ENCODE results near the gene DSTN.

DSTN gene

DNA sequence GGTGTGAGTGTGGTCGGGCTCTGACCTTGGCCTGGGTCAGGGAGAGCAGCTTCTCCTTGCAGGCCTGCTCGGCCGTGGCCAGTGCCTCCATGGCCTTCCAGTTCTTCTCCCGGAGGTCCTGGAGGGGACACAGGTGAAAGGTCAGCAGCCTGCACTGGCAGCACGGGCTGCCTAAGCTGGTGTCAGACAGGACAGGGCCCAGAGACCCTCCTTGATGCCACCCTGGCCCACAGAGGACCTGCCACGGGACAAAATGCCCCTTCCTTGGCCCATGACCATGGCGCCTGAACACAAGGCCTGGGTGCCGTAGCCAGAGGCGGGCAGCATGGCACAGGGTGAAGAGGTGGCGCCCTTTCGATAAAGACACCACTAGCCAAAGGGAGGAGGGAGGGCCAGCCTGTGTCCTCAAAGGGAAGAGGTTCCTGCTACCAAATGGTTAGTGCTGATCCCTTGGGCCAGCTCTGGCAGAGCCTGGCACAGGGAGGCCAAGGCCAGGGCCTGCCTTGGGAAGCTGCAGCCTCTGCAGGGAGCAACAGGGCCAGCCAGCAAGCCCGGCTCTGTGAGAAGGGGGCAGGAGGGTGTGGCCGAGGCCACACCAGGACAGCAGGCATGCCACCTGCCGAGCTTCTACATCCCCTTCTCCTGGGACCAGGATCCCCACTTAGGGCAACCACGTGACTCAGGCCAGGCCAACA is 54.8 kb downstream of the DSTN start:
- DNase-seq (ENCODE audit: low read depth): no peak

DNA sequence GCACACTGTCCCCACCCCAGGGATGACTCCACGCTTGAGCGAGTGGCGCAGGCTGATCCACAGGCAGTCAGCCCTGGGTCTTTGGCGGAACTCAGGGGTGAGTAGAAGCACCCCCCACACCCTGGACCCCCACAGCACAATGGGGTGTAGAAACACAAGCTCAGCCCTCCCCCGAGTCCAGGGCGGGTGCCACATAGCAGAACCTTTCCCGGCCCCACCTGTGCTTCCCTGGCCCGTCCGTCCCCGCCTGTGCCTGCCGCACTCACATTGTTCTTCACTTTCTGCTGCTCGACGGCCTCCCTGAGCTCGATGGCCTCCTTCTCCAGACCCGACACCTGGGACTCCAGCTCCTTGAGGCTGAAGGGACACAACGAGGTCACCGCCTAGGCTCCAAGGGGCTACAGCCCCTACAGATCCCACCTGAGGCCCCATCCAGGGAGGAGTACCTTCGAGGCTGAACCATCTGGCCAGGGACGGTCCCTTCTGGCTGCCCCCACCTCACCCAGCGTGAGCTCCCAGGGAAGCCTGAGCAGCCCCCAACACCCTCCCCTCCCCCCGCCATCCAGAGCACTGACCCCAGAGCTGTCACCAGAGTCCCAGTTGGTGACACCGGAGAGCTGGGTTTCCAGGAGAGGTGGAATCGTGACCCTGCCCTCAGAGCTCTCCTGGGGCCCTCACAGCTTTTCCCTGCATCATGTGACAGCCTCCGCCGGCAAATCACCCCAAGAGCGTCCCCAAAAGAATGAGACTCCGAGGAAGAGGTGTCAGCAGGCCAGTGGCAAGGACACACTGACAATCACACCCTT is 55.6 kb downstream of the DSTN start:
- DNase-seq (ENCODE audit: low read depth): no peak

DNA sequence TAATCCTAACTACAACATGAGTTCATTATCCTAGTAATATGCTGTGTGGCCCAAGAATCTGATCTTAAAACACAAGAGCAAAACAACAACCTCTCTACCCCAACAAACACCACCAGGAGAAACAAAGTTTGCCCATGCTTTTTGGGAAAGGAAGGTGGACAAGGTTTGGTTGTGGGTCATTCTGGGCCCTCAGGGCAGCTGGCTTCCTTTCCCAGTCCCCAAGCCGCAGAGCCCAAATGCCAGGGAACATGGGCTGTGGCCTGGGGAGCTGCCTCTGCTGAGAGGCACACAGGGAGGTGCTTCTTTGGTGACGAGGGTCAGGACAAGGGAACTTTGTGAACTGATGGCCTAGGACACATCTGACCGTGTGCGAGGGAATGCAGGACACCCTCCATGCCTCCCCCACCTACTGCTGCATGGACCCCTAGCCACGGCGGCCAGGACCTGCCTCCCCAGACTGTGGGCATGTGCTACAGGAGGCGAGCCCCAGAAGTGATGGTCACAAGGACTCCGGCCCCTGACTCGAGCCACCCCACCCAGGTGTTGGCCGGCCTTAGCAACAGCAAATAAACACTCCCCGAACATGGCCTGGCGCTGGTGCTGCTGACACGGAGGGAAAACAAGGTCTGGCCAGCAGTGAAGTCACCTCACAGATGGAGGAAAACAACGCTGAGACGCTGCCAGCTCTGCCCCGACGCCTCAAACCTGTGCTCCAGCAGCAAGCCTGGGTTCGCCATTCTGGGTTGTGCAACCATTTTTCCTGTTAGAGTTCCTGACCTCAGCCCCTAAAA is 56.5 kb downstream of the DSTN start:
- DNase-seq (ENCODE audit: low read depth): no peak

DNA sequence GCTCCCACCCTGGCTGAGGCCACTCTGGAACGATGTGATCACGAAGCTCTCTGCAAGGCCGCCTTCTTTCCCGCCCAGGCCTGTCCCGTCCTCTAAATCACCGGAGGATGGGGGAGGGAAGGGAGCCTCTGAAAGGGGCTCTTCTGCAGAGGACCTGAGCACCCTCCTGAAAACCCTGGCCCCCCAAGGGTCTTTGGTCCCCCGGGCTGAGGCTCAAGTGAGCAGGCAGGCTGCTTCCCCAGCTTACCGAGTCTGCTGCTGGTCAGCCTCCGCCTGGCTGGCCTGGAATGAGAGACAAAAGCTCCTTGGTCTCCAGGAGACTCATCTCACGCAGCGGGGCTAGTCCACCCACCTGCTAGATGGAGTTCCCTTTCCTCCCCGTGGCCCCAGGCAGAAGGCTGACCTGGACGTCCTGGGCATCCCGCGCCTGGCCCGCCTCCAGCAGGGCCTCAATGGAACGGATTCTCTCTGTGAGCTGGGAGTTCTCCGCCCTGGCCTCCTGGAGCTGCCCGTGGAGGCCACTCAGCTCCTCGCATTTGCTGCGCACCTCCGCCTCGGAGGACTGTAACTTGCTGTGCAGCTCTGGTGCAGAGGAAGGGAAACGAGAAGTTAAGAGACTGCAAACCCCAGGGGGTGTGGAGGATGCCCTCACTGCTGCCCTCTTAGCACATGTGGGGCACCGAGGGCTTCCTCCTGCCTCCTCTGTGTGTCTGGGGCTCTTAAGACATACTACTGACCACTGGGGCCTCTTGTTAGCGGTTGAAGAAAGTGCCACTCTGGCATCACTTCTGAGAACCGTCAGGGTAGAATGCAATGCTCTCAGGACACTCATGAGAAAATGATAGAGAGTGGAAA is 57.5 kb downstream of the DSTN start:
- DNase-seq (ENCODE audit: low read depth): no peak

DNA sequence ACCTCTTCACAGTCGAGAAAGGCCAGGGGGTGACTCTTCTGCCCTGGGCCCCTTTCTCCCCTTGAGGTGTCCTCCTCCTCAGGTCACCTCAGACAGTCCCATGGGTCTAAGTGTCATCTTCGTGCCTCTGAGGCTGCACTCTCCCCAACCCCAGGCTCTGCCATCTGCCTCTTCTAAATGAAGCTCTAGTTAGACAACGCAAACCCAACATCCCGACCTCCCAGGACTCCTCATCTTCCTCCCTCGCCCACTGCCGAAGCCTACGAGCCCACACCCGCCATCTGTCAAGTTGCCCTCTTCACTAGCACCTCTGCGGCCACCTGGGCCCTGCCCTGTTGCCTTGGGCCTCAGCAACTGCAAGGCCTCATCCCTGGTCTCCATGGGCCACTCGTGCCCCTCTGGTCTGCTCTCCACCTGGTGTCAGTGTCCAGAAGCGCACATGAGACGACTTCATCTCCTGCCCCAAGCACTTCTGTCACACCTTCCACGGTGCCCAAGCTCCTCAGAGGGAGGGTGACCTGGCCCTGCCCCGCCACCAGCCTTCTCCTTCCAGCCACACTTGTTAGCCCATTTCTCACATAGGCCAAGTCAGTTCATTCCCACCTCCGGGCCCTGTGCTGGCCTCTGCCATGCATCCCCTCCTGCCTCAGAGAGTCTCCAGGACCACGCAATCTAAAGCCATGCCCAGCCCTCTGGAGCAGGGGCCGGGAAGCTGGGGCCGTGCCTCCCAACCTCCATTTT is 58.4 kb downstream of the DSTN start:
- DNase-seq (ENCODE audit: low read depth): no peak

DNA sequence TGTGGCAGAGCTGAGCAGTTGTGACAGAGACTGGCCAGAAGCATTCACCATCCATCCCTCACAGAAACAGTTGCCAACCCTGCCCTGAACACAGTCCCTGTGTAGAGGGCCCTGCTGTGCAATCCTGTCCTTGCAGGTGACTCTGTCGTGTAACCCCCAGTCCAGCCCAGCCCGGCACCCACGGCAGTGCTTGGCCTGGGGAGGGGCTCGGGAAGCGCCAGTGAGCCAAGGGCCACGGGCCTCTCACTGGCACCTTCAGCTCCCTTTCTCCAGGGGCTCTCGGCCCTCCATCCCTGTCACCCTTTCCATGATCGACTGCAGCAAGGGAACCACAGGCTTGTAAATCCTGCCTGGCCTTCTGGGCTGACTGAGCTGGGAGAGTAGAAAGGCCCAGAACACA is 59.1 kb downstream of the DSTN start:
- no peak for DNase-seq (ENCODE audit: low read depth)

DNA sequence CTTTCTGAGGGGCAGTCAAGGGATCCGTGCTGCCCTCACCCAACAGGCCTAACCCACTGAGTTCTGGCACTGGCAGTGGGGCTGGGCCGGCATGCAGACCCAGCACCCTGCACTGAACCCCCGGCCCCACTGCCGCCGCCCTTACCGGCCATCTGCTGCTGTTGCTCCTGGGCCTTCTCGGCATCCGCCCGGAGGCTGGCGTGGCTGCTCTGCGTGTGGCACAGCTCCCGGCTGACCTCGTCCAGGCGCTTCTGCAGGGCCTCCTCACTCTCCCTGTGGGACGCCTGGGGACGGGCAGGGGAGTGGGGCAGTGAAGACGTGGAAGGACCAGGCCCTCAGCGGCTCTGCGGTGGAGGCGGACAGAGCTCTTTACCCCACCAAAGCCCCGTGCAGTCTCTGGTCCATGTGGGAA is 59.8 kb downstream of the DSTN start:
- no peak for DNase-seq (ENCODE audit: low read depth)

DNA sequence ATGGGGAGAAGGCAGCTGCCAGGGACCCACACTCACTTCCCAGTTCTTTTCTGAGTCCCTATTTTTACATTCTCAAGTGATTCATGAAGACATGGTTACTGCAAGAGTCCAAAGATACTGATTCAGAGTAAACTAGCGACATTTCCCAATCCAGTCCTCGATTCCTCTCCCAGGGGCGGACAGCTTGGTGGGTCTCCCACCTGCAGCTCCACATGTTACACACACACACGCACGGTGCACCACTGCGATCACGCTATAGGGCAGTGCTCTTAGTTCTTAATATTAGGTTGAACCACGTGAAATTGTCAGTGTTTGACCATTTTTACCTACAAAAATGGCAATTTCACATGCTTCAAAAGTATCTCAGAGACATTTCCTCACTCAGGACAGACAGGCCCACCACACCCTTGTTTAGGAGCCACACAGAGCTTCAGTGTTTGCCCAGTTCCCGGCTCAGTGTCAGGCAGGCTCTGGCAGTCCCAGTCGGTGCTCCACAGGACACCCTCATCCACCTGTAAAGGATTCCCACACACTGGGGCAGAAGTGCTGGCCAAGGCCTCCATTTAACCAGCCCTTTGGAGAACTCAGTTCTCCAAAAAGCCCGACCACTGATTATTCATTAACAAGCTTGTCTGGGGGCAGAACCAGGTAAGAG is 60.4 kb downstream of the DSTN start:
- DNase-seq (ENCODE audit: low read depth): no peak

DNA sequence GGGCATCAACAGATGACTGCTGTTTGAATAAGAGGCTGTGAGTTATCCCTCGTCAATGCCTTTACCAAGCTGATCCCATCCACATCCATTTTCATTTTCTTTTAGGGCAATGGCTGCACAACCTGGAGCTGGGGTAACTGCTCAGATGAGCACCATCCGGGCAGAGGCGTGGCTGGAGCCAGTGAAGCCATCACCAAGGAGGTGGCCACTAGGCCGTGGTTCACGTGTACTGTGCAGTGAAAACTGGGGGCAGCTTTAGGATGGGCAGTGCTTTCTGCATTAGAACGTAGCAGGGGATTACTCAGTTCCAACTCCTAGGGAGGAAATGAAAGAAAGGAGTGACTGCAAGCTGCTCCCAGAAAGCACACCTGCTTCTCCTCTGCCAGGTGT is 60.9 kb downstream of the DSTN start:
- DNase-seq (ENCODE audit: low read depth): no peak

DNA sequence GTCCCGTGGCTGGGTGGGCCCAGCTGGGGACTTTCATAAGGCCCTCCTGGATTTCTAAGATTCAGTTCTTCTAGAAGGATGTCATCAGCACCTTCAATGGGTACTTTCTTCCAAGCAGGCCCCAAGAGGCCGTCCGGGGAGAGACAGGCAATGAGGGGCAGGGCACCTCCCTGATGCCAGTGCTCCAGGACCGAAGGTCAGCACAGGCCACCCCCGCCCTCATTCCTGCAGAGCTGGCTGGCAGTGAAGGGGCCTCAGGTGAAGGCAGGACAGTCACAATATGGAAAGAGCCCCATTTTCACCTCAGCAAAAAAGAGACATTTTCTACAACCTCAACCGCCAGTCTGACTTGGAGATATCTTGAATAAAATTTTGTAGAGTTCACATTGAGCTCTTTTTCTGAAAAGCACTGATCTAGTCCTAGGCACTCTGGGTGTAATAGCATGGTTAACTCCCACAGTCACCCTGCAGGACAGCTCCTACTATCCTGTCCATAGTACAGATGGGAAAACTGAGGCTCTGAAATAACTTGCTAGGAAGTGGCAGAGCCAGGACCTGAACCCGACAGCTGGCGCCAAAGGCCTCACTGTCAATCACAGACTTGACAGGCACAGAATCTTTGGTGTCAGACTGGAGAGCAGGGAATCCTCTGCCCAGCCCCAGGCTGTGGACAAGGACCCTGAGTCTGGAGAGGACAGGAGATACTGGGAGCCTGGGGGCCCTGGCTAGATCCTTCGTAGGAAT is 61.9 kb downstream of the DSTN start:
- no peak for DNase-seq (ENCODE audit: low read depth)

DNA sequence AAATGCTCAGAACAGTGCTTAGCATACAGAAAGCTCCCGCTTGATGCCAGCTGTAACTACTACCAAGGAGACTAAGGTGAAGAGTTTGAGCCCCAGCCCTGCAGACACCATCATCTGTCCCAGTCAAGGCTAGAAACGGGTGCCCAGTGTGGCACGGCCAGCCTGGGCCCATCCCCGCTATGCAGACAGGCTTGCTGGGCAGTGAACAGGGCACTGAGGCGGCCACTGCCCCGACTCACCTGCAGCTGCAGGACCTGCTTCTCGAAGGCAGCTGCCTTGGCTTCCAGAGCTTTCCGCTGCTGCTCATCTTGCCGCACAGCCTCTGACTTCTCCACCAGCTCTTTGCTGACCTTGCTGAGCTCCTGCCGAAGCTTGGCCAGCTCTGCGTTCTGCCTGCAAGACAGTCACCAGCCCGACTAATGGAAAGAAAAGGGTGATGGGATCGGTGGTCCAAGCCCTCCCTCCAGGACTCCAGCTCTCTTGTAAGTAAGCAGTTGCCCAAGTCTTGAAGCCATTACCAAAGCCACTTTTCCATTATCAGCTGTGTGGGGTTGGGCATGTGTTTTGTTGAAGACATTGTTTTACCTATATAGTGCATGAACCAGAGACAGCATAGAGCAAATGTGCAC is 63.5 kb downstream of the DSTN start:
- DNase-seq (ENCODE audit: low read depth): no peak

DNA sequence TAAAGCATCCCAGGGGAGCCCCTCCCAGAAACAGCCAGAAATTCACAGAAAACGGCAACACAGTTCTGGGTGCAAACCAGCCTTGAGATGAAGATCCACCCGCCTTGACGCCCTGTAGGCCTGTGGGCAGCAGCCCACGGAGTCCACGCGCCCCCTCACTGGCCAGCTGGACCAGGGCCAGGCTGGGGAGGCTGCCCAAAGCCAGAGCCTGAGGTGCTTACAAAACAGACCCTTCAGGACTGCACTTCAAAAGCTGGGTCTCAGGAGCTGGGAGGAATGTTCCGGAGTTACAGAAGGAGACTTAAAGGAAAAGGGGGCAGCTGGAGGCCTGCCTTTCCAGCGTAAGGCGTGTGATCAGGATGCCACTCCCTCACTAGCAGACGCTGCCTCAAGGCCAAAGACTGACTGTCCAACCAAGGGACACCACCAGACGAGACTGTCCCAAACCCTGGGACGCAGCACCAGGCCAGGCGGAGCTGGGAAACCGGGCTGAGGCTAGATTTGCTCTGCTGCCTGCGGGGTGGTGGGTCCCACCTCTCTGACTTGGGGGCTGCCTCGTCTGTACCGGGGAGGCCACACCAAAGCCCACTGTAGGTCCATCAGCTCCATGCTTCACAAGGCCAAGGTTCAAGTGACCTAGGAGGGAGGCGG is 64.1 kb downstream of the DSTN start:
- DNase-seq (ENCODE audit: low read depth): no peak

DNA sequence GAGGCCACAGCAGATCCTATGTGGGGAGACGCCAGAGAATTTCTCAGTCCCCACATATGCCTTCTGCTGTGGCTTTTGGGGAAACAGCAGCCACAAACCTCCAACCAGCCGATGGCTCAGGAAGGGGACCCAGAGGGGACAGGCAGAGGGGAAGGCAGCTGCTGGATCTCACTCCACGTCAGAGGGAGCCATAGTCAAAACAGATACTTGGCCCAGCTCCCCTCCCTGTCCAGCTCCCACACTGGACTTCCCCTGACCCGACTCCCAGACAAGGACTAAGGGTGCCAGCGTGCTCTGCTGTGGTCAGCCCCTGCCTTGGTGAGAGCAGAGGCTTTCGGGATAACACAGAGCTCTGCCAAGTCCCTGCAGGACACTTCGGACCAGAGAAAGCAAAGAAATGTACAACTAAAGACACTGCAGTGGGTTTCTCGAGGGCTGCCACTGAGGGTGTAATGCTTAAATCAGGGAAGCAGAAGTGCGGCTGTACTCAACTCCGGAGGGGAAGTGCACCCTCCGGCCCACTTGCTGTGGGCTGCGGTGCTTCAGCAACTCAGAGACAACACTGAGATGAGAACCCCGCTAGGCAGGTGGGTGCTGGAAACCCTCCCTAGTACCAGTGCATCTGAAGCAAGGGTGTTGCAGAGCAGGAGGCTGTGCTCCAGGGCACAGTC is 64.9 kb downstream of the DSTN start:
- no peak for DNase-seq (ENCODE audit: low read depth)

DNA sequence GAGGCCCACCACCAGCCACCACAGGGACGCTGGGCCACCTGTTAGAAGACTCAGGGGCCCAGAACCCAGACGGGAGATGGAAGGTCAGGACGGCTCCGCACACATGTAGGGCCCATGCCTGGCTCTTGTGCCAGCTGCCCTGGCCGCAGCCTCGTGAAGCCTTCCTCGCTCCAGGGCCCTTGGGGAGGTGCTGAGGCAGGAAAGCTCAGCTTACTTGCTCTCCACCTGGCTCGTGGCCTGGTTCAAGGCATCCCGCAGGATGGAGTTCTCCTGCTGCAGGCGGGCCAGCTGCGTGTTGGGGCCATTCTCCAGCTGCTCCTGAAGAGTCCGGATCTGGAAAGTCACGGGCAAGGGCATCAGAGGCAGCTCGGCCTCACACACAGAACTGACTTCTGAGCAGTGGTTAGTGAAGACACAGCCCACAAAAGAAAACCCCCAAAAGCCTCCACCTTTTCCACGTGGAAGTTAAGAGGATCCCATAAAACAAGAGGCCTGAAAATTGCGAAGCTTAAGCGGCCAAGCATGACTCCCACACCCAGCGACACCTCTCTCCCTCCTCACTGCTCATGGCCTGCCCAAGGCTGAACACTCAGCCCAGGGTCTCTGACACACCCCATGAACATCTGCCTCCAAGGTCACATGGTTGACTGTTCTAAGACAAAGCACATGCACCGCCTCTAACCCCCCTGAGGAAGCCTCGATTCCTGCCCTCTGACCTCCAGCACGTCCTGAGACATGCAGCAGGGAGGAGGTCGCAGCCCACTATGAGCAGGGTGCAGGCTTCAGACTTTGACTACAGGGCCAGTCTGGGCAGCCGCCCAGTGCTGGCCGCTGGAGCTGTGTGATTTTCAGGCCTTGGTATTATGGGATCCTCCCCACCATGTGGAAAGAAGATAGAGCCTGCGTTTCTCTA is 65.7 kb downstream of the DSTN start:
- DNase-seq (ENCODE audit: low read depth): no peak

DNA sequence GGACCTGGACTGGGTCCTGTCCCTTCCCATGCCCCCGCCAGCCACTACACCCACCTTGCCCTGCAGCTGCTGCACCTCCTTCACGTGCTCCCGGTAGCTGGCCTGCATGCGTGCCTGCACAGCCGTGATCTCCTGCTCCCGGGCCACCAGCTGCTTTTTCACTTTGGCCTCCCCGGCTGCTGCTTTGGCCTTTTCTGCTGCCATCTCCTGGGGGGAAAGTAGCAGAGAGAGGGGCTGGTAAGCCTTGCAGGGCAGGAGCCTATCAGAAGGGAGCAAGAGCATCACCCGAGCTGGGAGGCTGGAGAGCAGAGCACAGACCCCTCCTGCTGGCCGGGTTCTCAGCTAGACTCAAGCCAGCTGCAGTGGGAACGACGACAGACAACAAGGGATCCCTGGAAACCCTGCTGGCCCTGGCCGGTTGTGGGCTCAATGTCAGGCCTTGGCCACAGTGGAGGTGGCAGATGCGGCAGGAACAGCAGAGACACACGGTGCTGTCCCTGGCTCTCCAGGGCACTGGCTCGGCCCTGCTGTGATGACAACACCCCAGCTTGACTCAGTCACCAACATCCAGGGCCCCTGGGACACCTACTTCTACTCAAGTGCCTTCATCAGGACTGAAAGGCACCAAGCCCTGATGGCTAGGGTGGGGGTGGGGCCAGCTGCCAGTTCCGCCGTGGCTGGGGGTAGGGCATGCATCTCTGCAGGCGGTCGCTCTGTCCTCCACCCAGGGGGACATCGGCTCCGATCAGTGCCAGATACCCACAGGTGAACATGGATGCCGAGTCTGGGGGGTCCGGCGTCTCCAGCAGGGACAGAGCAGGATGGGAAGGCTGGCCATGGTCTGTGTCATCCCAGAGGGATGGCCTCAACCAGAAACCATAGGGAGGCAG is 66.9 kb downstream of the DSTN start:
- no peak for DNase-seq (ENCODE audit: low read depth)

DNA sequence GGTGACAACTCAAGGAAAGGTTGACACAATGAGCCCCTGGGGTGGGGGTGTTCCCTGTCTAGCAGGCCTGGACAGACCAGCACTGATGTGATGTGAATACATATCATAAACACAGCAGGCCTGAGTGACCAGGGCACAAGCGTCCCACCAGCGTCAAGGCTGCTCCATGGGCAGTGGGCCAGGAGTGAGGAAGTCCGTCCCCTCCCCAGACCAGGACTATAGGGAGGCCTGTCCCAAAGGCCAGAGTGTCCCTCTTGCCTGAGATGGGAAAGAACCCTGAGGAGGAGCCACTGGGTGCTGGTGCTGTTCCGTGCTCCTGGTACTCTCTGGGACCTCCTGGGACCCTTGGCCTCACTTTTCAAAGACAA is 67.5 kb downstream of the DSTN start:
- no peak for DNase-seq (ENCODE audit: low read depth)

Data from fibroblast of gingiva (primary cell).